Keratinocyte (primary cell): ENCODE data around the gene OGFRL1. TPM values are rescaled to one million over a fixed set of nuclear protein-coding genes. Genes with fewer than 3 reads are reported as not detected.

Experiments
- DNase-seq: peaks from one replicate; pipeline ENCODE4 v3.0.0-alpha.2; 2011; ENCODE audit warnings: low read depth, missing footprints, low spot score
- FAIRE-seq: peaks from 2 replicates; lab custom pipeline; 2011; peaks lifted over from hg19 to GRCh38; lab: Jason Lieb, UNC
- H2AFZ ChIP-seq: 2 replicates; pipeline ENCODE4 v1.6.0; 2012; ENCODE audit warnings: low read length, control low read depth, inconsistent platforms; ENCODE audit not compliant: control insufficient read depth
- H3K27ac ChIP-seq: 2 replicates; pipeline ENCODE4 v1.5.1; 2011; ENCODE audit warnings: low read length; ENCODE audit not compliant: control insufficient read depth, insufficient read depth
- H3K27me3 ChIP-seq: 3 replicates; pipeline ENCODE4 v1.6.0; 2011; ENCODE audit warnings: low read length; ENCODE audit not compliant: control insufficient read depth, insufficient read depth; ENCODE audit errors: extremely low read depth
- H3K36me3 ChIP-seq, 2 experiments: 2 replicates in 1 of 2; 3 replicates in 1 of 2; pipeline ENCODE4 v1.5.1; 2011; ENCODE audit warnings: low read length in 2 of 2, mild to moderate bottlenecking in 1 of 2; ENCODE audit not compliant: control insufficient read depth in 2 of 2, insufficient read depth in 2 of 2; ENCODE audit errors: extremely low read depth in 1 of 2
- H3K4me1 ChIP-seq: 3 replicates; pipeline ENCODE4 v1.5.1; 2011; ENCODE audit warnings: low read length; ENCODE audit not compliant: control insufficient read depth, insufficient read depth; ENCODE audit errors: extremely low read depth
- H3K4me2 ChIP-seq: 3 replicates; pipeline ENCODE4 v1.6.0; 2011; ENCODE audit warnings: low read depth, low read length; ENCODE audit not compliant: control insufficient read depth, insufficient read depth; ENCODE audit errors: extremely low read depth
- H3K4me3 ChIP-seq, 3 experiments: fragments of 200-600 bp in 1 of 3; sonication (generic) in 1 of 3; 2 replicates in 2 of 3; 3 replicates in 1 of 3; pipeline ENCODE4 v1.5.1; 2011 to 2016; ENCODE audit warnings: low read length in 3 of 3, mild to moderate bottlenecking in 3 of 3, control low read depth in 2 of 3, inconsistent platforms in 1 of 3, low read depth in 1 of 3, mixed read lengths in 1 of 3, mixed run types in 1 of 3, moderate library complexity in 1 of 3; ENCODE audit not compliant: control insufficient read depth in 2 of 3, insufficient read depth in 2 of 3; ENCODE audit errors: extremely low read depth in 1 of 3
- H3K79me2 ChIP-seq: 2 replicates; pipeline ENCODE4 v1.6.0; 2012; ENCODE audit warnings: low read length; ENCODE audit not compliant: control insufficient read depth, insufficient read depth
- H3K9ac ChIP-seq: 3 replicates; pipeline ENCODE4 v1.6.0; 2011; ENCODE audit warnings: low read length; ENCODE audit not compliant: control insufficient read depth, insufficient read depth; ENCODE audit errors: extremely low read depth
- H3K9me1 ChIP-seq: 3 replicates; pipeline ENCODE4 v1.6.0; 2011; ENCODE audit warnings: low read length; ENCODE audit not compliant: control insufficient read depth, insufficient read depth; ENCODE audit errors: extremely low read depth
- H3K9me3 ChIP-seq: 2 replicates; pipeline ENCODE4 v1.5.1; 2012; ENCODE audit warnings: low read depth, low read length; ENCODE audit not compliant: control insufficient read depth
- H4K20me1 ChIP-seq: 3 replicates; pipeline ENCODE4 v1.6.0; 2011; ENCODE audit warnings: low read length; ENCODE audit not compliant: control insufficient read depth, insufficient read depth; ENCODE audit errors: extremely low read depth
- EZH2 ChIP-seq: IDR thresholded peaks from one replicate; pipeline ENCODE4 v1.6.1; 2012; ENCODE audit warnings: inconsistent platforms, mild to moderate bottlenecking, low read length, moderate library complexity
- dilution Hi-C: fragments of 300-500 bp; cut with MboI; formaldehyde crosslinking; loops from one replicate; pipeline ENCODE4 v1.7.0; 2020; ENCODE audit warnings: low sequenced_read_pairs; ENCODE audit not compliant: extremely low pct_ligation_motif_present
- polyA plus RNA-seq, 5 experiments: library from polyadenylated mRNA; depleted of rRNA in 3 of 5; stranded (reverse) in 3 of 5; stranded (forward) in 1 of 5; unstranded in 1 of 5; fragments of >200 nt; gene quantifications; 1 replicate in 1 of 5; 2 replicates in 3 of 5; 3 replicates in 1 of 5; pipeline versions ENCODE4 v1.2.1 to v1.2.3, GENCODE V29; 2011 to 2012; ENCODE audit warnings: missing spikeins in 2 of 5, low read depth in 1 of 5, low replicate concordance in 1 of 5
- TF ChIP-seq, protein P1 (sequence below), 3 experiments: IDR thresholded peaks in 1 of 3; conservative IDR thresholded peaks in 1 of 3; optimal IDR thresholded peaks in 1 of 3; 2 replicates in 2 of 3; 3 replicates in 1 of 3; pipeline versions ENCODE3 to v1.5.1; 2011; ENCODE audit warnings: low read length in 3 of 3, mild to moderate bottlenecking in 3 of 3, moderate library complexity in 2 of 3, control low read depth in 1 of 3, inconsistent platforms in 1 of 3; ENCODE audit not compliant: insufficient read depth in 2 of 3; ENCODE audit errors: extremely low read depth in 1 of 3

Gene OGFRL1
- polyA plus RNA-seq, 1 donor (not counting 4 experiments of a cell fraction or from before 2014, with no cell fraction given) = 9.3 TPM

DNA sequence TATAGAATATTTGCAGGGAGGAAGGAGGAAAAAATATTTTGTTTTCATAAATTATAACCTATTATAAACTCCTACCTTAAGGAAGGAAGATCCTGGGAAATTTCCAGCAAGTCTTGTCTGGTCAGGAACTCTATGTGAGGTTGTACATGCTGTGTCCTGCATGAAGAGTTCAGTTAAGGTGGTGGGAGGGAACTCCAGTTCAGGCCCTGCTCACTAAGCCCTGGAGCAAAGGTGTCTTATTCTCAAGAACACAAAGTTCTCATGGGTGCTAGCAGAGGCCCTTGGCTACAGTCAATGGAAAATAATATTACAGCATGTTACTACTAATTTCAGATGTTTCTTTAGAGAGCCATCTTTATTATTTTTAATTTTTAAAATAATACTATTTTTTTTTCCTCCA lies 3.8 kb upstream of the OGFRL1 start:
- dilution Hi-C loops = no loop called here
- no peaks in the 10 kb centered on the region for H3K27me3 ChIP-seq
- no peak overlapping the region for H3K9ac ChIP-seq
- no peaks in the 10 kb centered on the region for H3K36me3 ChIP-seq
- H3K4me2 ChIP-seq = no peak overlapping the region
- H4K20me1 ChIP-seq = no peaks in the 10 kb centered on the region
- no peaks in the 10 kb centered on the region for H3K9me1 ChIP-seq
- peaks cover 13% of the 10 kb centered on the region for H3K4me1 ChIP-seq
- peaks cover 4% of the 10 kb centered on the region for H3K79me2 ChIP-seq
- no peak overlapping the region for H3K27ac ChIP-seq
- H2AFZ ChIP-seq = no peak overlapping the region
- no peaks in the 10 kb centered on the region for H3K9me3 ChIP-seq
- DNase-seq (peak; percentile 58), FAIRE-seq (peak; percentile 87)
- no peak for TF ChIP-seq EZH2
- TF ChIP-seq, protein P1, sequence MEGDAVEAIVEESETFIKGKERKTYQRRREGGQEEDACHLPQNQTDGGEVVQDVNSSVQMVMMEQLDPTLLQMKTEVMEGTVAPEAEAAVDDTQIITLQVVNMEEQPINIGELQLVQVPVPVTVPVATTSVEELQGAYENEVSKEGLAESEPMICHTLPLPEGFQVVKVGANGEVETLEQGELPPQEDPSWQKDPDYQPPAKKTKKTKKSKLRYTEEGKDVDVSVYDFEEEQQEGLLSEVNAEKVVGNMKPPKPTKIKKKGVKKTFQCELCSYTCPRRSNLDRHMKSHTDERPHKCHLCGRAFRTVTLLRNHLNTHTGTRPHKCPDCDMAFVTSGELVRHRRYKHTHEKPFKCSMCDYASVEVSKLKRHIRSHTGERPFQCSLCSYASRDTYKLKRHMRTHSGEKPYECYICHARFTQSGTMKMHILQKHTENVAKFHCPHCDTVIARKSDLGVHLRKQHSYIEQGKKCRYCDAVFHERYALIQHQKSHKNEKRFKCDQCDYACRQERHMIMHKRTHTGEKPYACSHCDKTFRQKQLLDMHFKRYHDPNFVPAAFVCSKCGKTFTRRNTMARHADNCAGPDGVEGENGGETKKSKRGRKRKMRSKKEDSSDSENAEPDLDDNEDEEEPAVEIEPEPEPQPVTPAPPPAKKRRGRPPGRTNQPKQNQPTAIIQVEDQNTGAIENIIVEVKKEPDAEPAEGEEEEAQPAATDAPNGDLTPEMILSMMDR (optimal IDR thresholded peaks at IDR 0.05 in 1 of 3, IDR thresholded peaks at IDR 0.05 in 1 of 3, conservative IDR thresholded peaks at IDR 0.05 in 1 of 3; ENCODE audit: extremely low read depth in 1 of 3, insufficient read depth in 2 of 3, low read length in 3 of 3) = no peak
- H3K4me3 ChIP-seq = no peak overlapping the region

DNA sequence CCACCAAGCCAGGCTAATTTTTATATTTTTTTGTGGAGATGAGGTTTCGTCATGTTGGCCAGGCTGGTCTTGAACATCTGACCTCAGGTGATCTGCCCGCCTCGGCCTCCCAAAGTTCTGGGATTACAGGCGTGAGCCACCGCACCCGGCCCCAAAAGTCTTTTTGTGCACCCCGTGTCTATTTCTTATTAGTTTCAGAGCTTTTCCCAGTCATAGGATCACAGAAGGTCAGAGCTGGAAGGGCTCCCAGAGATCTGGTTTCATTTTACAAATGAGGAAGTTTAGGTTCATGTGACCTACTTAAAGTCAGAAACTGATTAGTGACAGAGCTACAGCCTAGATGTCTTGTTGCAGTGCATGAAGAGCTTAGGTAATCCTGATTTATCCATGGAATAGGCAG lies 1.6 kb upstream of the OGFRL1 start:
- no peaks in the 10 kb centered on the region for H3K9me1 ChIP-seq
- H3K27me3 ChIP-seq = no peaks in the 10 kb centered on the region
- H4K20me1 ChIP-seq = no peaks in the 10 kb centered on the region
- FAIRE-seq (peak; percentile 17), DNase-seq (no peak)
- no peak overlapping the region for H3K4me2 ChIP-seq
- no peaks in the 10 kb centered on the region for H3K36me3 ChIP-seq
- H3K27ac ChIP-seq = no peak overlapping the region
- TF ChIP-seq EZH2 = no peak
- TF ChIP-seq, protein P1 (optimal IDR thresholded peaks at IDR 0.05 in 1 of 3, IDR thresholded peaks at IDR 0.05 in 1 of 3, conservative IDR thresholded peaks at IDR 0.05 in 1 of 3; ENCODE audit: extremely low read depth in 1 of 3, insufficient read depth in 2 of 3, low read length in 3 of 3) = no peak
- peaks cover 30% of the 10 kb centered on the region for H3K4me1 ChIP-seq
- H3K4me3 ChIP-seq = no peak overlapping the region
- no peak overlapping the region for H3K9ac ChIP-seq
- dilution Hi-C loops = no loop called here
- no peak overlapping the region for H2AFZ ChIP-seq
- no peaks in the 10 kb centered on the region for H3K9me3 ChIP-seq
- peaks cover 10% of the 10 kb centered on the region for H3K79me2 ChIP-seq
